K562 treated with DMSO at 1 percent for 4 hours (cell line): ENCODE results near the gene SEPSECS. TPM values are rescaled to one million over a fixed set of nuclear protein-coding genes. Genes with fewer than 3 reads are reported as not detected.

Experiments used
- total RNA-seq: library from RNA; unstranded; fragments of 300-600 nt; gene quantifications from 2 replicates; pipeline ENCODE4 v1.2.3, GENCODE V29; 2022; ENCODE audit not compliant: insufficient read depth

The SEPSECS gene
- total RNA-seq = 3.5 and 9.4 TPM in 2 replicates

GRCh38 chr4:25159837-25160713 lies at the start of gene SEPSECS:
Gene SEPSECS, minus strand, starts transcription at chr4:25160449. Its CDS starts 80 bp downstream, at chr4:25160369.

Other genes with a start within 250 kb of the SEPSECS start
- not detected in 2 replicates for gene CCDC149, start 247.4 kb downstream of the SEPSECS start, total RNA-seq
- gene LGI2, start 129.5 kb downstream of the SEPSECS start, total RNA-seq = not detected in 2 replicates
- 7.9 and 9.2 TPM in 2 replicates for gene PI4K2B, start 73.6 kb upstream of the SEPSECS start, total RNA-seq
- gene ZCCHC4, start 152.3 kb upstream of the SEPSECS start, total RNA-seq = 6.5 and 7.0 TPM in 2 replicates
- 6.7 and 8.1 TPM in 2 replicates for gene ANAPC4, start 216.8 kb upstream of the SEPSECS start, total RNA-seq